K562 (cell line): ENCODE measurements around the gene ARL10. TPM values are rescaled to one million over a fixed set of nuclear protein-coding genes. Genes with fewer than 3 reads are reported as not detected.

ENCODE experiments used
- CHD1 ChIP-seq: fragments of 200-600 bp; sonication (generic); IDR thresholded peaks from one replicate; pipeline ENCODE4 v1.6.1; 2012; ENCODE audit warnings: mild to moderate bottlenecking, moderate library complexity, low read length, inconsistent platforms
- CREM ChIP-seq: IDR thresholded peaks from 2 replicates; pipeline ENCODE4 v1.6.1; 2014; ENCODE audit warnings: antibody characterized with exemption, low read depth
- HMGN3 ChIP-seq: IDR thresholded peaks from 2 replicates; pipeline ENCODE4 v1.6.1; 2011; ENCODE audit warnings: borderline replicate concordance, low read depth, mild to moderate bottlenecking, mixed read lengths, low read length; ENCODE audit not compliant: insufficient read length; ENCODE audit errors: extremely low read depth
- HNRNPLL ChIP-seq: fragments of 200-400 bp; formaldehyde crosslinking; IDR thresholded peaks from 2 replicates; pipeline ENCODE4 v1.6.1; 2017; ENCODE audit warnings: low read length, low read depth, mild to moderate bottlenecking; ENCODE audit not compliant: poor library complexity, severe bottlenecking
- MYC ChIP-seq, 2 experiments: fragments of 250-450 bp in 1 of 2; sonication (Bioruptor Pico) in 1 of 2; IDR thresholded peaks; 2 replicates each; pipeline versions ENCODE4 v1.5.1 to v1.6.1; 2012 to 2021; ENCODE audit warnings: low read depth in 2 of 2, borderline replicate concordance in 1 of 2, improper control_type of control experiment in 1 of 2, low read length in 1 of 2, mild to moderate bottlenecking in 1 of 2, moderate library complexity in 1 of 2
- NCOR1 ChIP-seq: fragments of 450-650 bp; IDR thresholded peaks from 2 replicates; pipeline ENCODE4 v1.6.1; 2016; ENCODE audit warnings: mild to moderate bottlenecking, moderate library complexity
- NFATC3 ChIP-seq: fragments of 450-650 bp; IDR thresholded peaks from 2 replicates; pipeline ENCODE4 v1.6.1; 2017; ENCODE audit warnings: mild to moderate bottlenecking
- PCBP1 ChIP-seq: fragments of 200-400 bp; formaldehyde crosslinking; IDR thresholded peaks from 2 replicates; pipeline ENCODE4 v1.6.1; 2018; ENCODE audit warnings: mild to moderate bottlenecking, low read depth, low read length; ENCODE audit not compliant: poor library complexity, severe bottlenecking
- PRMT5 ChIP-seq: sonication (generic); formaldehyde crosslinking; IDR thresholded peaks from 2 replicates; pipeline ENCODE4 v1.5.0; 2020; ENCODE audit warnings: missing genetic modification reagents
- RBM39 ChIP-seq: fragments of 200-400 bp; formaldehyde crosslinking; optimal IDR thresholded peaks from 2 replicates; pipeline ENCODE3; 2018; ENCODE audit warnings: low read depth, low read length
- RFX1 ChIP-seq: fragments of 450-650 bp; IDR thresholded peaks from 2 replicates; pipeline ENCODE4 v1.6.1; 2016; ENCODE audit warnings: mild to moderate bottlenecking, moderate library complexity
- SMC3 ChIP-seq: conservative IDR thresholded peaks from 2 replicates; pipeline ENCODE4 v1.6.1; 2011; ENCODE audit warnings: low read depth, low read length, improper control_type of control experiment; ENCODE audit not compliant: insufficient read depth
- TOE1 ChIP-seq, 2 experiments: fragments of 450-650 bp in 1 of 2; sonication (generic) in 1 of 2; formaldehyde crosslinking in 1 of 2; IDR thresholded peaks; 2 replicates each; pipeline versions ENCODE4 v1.7.1 to v1.8.0; 2016 to 2022; ENCODE audit warnings: borderline replicate concordance in 2 of 2, mild to moderate bottlenecking in 2 of 2, antibody characterized with exemption in 1 of 2, inconsistent platforms in 1 of 2, low read depth in 1 of 2, missing genetic modification reagents in 1 of 2, moderate library complexity in 1 of 2
- ZNF436 ChIP-seq: fragments of 250-450, 450-650 bp; sonication (Bioruptor Pico); formaldehyde crosslinking; IDR thresholded peaks from 2 replicates; pipeline ENCODE4 v1.7.0; 2020; ENCODE audit warnings: mild to moderate bottlenecking
- polyA plus RNA-seq, 8 experiments: library from polyadenylated mRNA; depleted of rRNA in 4 of 8; stranded (reverse) in 5 of 8; unstranded in 3 of 8; fragments of >200 nt; fragmentation: Nextera tagmentation in 2 of 8; fragmentation: Illumina TruSeq in 1 of 8; extraction: Ambion mirVana in 2 of 8; extraction: Trizol in 1 of 8; gene quantifications; 2 replicates each; pipeline versions ENCODE4 v1.2.1 to v1.2.3, GENCODE V29; 2011 to 2014; ENCODE audit warnings: inconsistent platforms in 1 of 8, missing spikeins in 1 of 8
- total RNA-seq, 7 experiments: library from RNA; depleted of rRNA in 6 of 7; stranded (reverse); fragments of >200 nt in 6 of 7; fragmentation: Illumina TruSeq in 2 of 7; extraction: Trizol in 2 of 7; gene quantifications; 2 replicates each; pipeline versions ENCODE4 v1.2.1 to v1.2.3, GENCODE V29; 2011 to 2021; ENCODE audit warnings: low replicate concordance in 1 of 7
- TF ChIP-seq, protein P1 (sequence below): sonication (generic); formaldehyde crosslinking; IDR thresholded peaks from 2 replicates; pipeline ENCODE4 v1.8.0; 2022; ENCODE audit warnings: mild to moderate bottlenecking, missing genetic modification reagents
- TF ChIP-seq, protein P2 (sequence below): fragments of 250-450 bp; sonication (Bioruptor Pico); IDR thresholded peaks from 2 replicates; pipeline ENCODE4 v1.5.0; 2021; ENCODE audit warnings: mild to moderate bottlenecking, borderline replicate concordance
- TF ChIP-seq, protein P3 (sequence below): sonication (generic); formaldehyde crosslinking; IDR thresholded peaks from 2 replicates; pipeline ENCODE4 v1.8.1; 2022; ENCODE audit warnings: missing genetic modification reagents
- TF ChIP-seq, protein P4 (sequence below): fragments of 250-450 bp; sonication (Bioruptor Pico); IDR thresholded peaks from 2 replicates; pipeline ENCODE4 v1.8.0; 2021; ENCODE audit warnings: borderline replicate concordance, mild to moderate bottlenecking, moderate library complexity; ENCODE audit not compliant: poor library complexity, severe bottlenecking

The ARL10 gene
- total and polyA plus RNA-seq, 9 of the 15 experiments (the other 6 are each of a cell fraction or from before 2014, with no cell fraction given): under 0.01 to 0.40 (median 0.34) TPM; not detected in 3

DNA sequence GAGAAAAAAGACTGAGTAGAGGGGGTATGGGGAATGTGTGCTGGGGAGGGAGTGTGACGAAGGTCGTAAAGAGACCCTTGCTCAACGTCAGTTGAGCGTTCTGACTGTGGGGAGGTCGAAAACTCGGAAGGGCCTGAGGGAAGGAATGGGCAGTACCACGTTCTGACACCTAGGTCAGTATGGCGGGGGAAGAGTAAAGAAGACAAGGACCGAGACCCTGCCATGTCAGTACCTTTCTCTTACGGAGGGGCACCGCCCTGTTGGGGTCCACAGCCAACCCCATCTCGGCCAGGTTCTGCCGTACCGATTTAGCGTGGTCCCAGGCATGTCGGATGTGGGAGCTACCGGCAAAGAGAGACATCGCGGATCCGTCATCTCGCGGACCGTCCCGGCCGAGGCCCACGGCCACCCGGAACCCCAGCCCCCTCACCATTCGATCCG lies 22.7 kb downstream of the ARL10 start (continued):
- TF ChIP-seq HNRNPLL (no peak), CREM (0 out of 2 replicates have a peak, but pooled peaks have one; percentile 35), RFX1 (no peak), NCOR1 (no peak), TOE1 (IDR thresholded peaks at IDR 0.05; ENCODE audit: borderline replicate concordance) (no peak), TOE1 (CRISPR knock-in tag; IDR thresholded peaks at IDR 0.05; ENCODE audit: borderline replicate concordance, low read depth) (0 out of 2 replicates have a peak, but pooled peaks have one; percentile 31), CHD1 (peak; percentile 64), ZNF436 (CRISPR knock-in tag) (no peak), PRMT5 (no peak), PCBP1 (no peak), MYC (IDR thresholded peaks at IDR 0.05; ENCODE audit: low read depth, low read length) (no peak), MYC (CRISPR knock-in tag; IDR thresholded peaks at IDR 0.05; ENCODE audit: borderline replicate concordance, low read depth) (peak; percentile 94), SMC3 (no peak), RBM39 (no peak), HMGN3 (no peak), NFATC3 (no peak)
- TF ChIP-seq, protein P1, sequence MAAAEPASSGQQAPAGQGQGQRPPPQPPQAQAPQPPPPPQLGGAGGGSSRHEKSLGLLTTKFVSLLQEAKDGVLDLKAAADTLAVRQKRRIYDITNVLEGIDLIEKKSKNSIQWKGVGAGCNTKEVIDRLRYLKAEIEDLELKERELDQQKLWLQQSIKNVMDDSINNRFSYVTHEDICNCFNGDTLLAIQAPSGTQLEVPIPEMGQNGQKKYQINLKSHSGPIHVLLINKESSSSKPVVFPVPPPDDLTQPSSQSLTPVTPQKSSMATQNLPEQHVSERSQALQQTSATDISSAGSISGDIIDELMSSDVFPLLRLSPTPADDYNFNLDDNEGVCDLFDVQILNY (CRISPR knock-in tag): peak; percentile 79
- TF ChIP-seq, protein P2, sequence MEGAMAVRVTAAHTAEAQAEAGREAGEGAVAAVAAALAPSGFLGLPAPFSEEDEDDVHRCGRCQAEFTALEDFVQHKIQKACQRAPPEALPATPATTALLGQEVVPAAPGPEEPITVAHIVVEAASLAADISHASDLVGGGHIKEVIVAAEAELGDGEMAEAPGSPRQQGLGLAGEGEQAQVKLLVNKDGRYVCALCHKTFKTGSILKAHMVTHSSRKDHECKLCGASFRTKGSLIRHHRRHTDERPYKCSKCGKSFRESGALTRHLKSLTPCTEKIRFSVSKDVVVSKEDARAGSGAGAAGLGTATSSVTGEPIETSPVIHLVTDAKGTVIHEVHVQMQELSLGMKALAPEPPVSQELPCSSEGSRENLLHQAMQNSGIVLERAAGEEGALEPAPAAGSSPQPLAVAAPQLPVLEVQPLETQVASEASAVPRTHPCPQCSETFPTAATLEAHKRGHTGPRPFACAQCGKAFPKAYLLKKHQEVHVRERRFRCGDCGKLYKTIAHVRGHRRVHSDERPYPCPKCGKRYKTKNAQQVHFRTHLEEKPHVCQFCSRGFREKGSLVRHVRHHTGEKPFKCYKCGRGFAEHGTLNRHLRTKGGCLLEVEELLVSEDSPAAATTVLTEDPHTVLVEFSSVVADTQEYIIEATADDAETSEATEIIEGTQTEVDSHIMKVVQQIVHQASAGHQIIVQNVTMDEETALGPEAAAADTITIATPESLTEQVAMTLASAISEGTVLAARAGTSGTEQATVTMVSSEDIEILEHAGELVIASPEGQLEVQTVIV (CRISPR knock-in tag): no peak
- TF ChIP-seq, protein P3, sequence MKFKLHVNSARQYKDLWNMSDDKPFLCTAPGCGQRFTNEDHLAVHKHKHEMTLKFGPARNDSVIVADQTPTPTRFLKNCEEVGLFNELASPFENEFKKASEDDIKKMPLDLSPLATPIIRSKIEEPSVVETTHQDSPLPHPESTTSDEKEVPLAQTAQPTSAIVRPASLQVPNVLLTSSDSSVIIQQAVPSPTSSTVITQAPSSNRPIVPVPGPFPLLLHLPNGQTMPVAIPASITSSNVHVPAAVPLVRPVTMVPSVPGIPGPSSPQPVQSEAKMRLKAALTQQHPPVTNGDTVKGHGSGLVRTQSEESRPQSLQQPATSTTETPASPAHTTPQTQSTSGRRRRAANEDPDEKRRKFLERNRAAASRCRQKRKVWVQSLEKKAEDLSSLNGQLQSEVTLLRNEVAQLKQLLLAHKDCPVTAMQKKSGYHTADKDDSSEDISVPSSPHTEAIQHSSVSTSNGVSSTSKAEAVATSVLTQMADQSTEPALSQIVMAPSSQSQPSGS: no peak
- TF ChIP-seq, protein P4, sequence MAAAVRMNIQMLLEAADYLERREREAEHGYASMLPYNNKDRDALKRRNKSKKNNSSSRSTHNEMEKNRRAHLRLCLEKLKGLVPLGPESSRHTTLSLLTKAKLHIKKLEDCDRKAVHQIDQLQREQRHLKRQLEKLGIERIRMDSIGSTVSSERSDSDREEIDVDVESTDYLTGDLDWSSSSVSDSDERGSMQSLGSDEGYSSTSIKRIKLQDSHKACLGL (CRISPR knock-in tag): no peak
